Loucy (cell line): ENCODE measurements around the gene CSPG4.

Experiments
- EZH2phosphoT487 ChIP-seq: fragments of 200-600 bp; IDR thresholded peaks from 2 replicates; pipeline ENCODE4 v1.6.1; 2018; ENCODE audit warnings: antibody characterized with exemption, mild to moderate bottlenecking, moderate library complexity, borderline replicate concordance
- TF ChIP-seq, protein P1 (sequence below): fragments of 200-600 bp; sonication (generic); conservative IDR thresholded peaks from 2 replicates; pipeline ENCODE4 v1.5.1; 2014; ENCODE audit warnings: mild to moderate bottlenecking, antibody characterized with exemption, low read length

DNA sequence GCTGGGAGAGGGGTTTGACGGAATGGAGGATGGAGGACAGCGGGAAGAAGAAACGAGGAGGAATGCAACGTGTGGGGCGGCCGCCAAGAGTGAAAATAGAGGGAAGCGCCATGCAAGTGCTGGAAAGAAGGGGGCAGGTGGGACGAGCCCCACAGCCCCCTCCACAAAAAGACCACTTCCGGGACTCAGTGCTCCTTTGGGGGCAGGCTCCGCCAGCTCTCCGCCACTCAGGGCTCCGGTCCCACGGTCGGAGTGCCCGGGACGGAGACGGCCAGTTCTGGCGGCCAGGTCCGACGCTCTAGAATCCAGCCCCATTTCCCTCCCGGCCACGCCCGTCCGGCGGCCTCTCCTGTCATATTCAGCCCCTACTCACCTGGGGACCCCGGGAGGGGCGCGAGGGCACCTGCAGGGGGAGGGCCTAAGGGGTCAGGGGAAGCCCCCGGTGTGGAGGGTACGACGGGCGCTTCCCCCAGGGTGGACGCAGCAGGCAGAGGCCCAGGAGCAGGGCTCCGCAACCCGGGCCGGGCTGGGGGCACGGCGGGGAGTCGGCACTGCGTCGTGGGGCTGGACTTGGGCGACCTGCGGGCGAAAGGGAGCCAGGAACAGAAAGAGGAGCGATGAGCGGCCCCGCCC, 25.5 kb upstream of the CSPG4 start:
- TF ChIP-seq, protein P1, sequence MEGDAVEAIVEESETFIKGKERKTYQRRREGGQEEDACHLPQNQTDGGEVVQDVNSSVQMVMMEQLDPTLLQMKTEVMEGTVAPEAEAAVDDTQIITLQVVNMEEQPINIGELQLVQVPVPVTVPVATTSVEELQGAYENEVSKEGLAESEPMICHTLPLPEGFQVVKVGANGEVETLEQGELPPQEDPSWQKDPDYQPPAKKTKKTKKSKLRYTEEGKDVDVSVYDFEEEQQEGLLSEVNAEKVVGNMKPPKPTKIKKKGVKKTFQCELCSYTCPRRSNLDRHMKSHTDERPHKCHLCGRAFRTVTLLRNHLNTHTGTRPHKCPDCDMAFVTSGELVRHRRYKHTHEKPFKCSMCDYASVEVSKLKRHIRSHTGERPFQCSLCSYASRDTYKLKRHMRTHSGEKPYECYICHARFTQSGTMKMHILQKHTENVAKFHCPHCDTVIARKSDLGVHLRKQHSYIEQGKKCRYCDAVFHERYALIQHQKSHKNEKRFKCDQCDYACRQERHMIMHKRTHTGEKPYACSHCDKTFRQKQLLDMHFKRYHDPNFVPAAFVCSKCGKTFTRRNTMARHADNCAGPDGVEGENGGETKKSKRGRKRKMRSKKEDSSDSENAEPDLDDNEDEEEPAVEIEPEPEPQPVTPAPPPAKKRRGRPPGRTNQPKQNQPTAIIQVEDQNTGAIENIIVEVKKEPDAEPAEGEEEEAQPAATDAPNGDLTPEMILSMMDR: no peak
- TF ChIP-seq EZH2phosphoT487: no peak
